ENCODE data around the gene SEMA3E.

SEMA3E gene

GRCh38 chr7:83359108-83359507 is 289.8 kb downstream of the SEMA3E start:
- H4K91ac ChIP-seq (ENCODE audit: low read length): no peak overlapping the region
- H2BK12ac ChIP-seq (ENCODE audit: low read length in 2 of 2): no peak overlapping the region
- no peak overlapping the region for H2BK5ac ChIP-seq (ENCODE audit: low read depth, low read length, poor library complexity, severe bottlenecking)
- WGBS: 93% methylated on average over 1 of the region's 1 CpG
- no peak overlapping the region for H3K4me3 ChIP-seq (ENCODE audit: insufficient read depth in 1 of 2, low read depth in 1 of 2, low read length in 2 of 2)
- no peak overlapping the region for H2AK5ac ChIP-seq (ENCODE audit: low read length, severe bottlenecking)
- no peaks in the 10 kb centered on the region for H3K27me3 ChIP-seq (ENCODE audit: control insufficient read depth in 1 of 2, insufficient read depth in 1 of 2, low read length in 2 of 2)
- no peak overlapping the region for H2BK15ac ChIP-seq (ENCODE audit: low read depth, poor library complexity, severe bottlenecking)
- H4K8ac ChIP-seq (ENCODE audit: low read length): no peak overlapping the region
- no peak overlapping the region for H3K4ac ChIP-seq (ENCODE audit: low read depth in 1 of 2, low read length in 2 of 2)
- DNase-seq: no peak
- H3K36me3 ChIP-seq (ENCODE audit: control insufficient read depth in 1 of 2, insufficient read depth in 2 of 2, low read depth in 1 of 2, low read length in 2 of 2): no peaks in the 10 kb centered on the region
- no peaks in the 10 kb centered on the region for H3K79me1 ChIP-seq (replicated peaks; ENCODE audit: low read length, poor library complexity, severe bottlenecking)
- H3K27ac ChIP-seq (ENCODE audit: low read length, poor library complexity, severe bottlenecking): no peak overlapping the region
- no peaks in the 10 kb centered on the region for H3K9me3 ChIP-seq (ENCODE audit: control insufficient read depth, low read length)
- H3K18ac ChIP-seq (ENCODE audit: low read depth in 1 of 2, low read length in 2 of 2): no peak overlapping the region
- no peak overlapping the region for H2AFZ ChIP-seq (ENCODE audit: low read depth, low read length)
- H3K4me1 ChIP-seq (ENCODE audit: control insufficient read depth, insufficient read depth, low read depth, low read length): no peaks in the 10 kb centered on the region
- no peak overlapping the region for H3K23ac ChIP-seq (ENCODE audit: low read length in 2 of 2)
- no peak overlapping the region for H2BK120ac ChIP-seq (ENCODE audit: low read depth, low read length)
- H3K4me2 ChIP-seq (ENCODE audit: low read length, poor library complexity, severe bottlenecking): no peak overlapping the region
- no peak overlapping the region for H3K9ac ChIP-seq (ENCODE audit: low read length)
- no peak overlapping the region for H3K14ac ChIP-seq (ENCODE audit: low read length in 2 of 2)

- Histone ChIP-seq H3K4ac (ENCODE audit: low read depth in 1 of 2, low read length in 2 of 2) (no peak overlapping the region), H2AK5ac (ENCODE audit: low read length, severe bottlenecking) (no peak overlapping the region), H3K27ac (ENCODE audit: low read length, poor library complexity, severe bottlenecking) (no peak overlapping the region), H3K4me1 (ENCODE audit: control insufficient read depth, insufficient read depth, low read depth, low read length) (no peaks in the 10 kb centered on the region), H3K14ac (ENCODE audit: low read length in 2 of 2) (no peak overlapping the region), H4K91ac (ENCODE audit: low read length) (no peak overlapping the region), H3K36me3 (ENCODE audit: control insufficient read depth in 1 of 2, insufficient read depth in 2 of 2, low read depth in 1 of 2, low read length in 2 of 2) (no peaks in the 10 kb centered on the region), H3K79me1 (replicated peaks; ENCODE audit: low read length, poor library complexity, severe bottlenecking) (no peaks in the 10 kb centered on the region), H3K23ac (ENCODE audit: low read length in 2 of 2) (no peak overlapping the region), H3K27me3 (ENCODE audit: control insufficient read depth in 1 of 2, insufficient read depth in 1 of 2, low read length in 2 of 2) (no peaks in the 10 kb centered on the region), H2BK15ac (ENCODE audit: low read depth, poor library complexity, severe bottlenecking) (no peak overlapping the region), H2BK12ac (ENCODE audit: low read length in 2 of 2) (no peak overlapping the region), H2BK120ac (ENCODE audit: low read depth, low read length) (no peak overlapping the region), H2AFZ (ENCODE audit: low read depth, low read length) (no peak overlapping the region), H2BK5ac (ENCODE audit: low read depth, low read length, poor library complexity, severe bottlenecking) (no peak overlapping the region), H3K18ac (ENCODE audit: low read depth in 1 of 2, low read length in 2 of 2) (no peak overlapping the region), H3K4me2 (ENCODE audit: low read length, poor library complexity, severe bottlenecking) (no peak overlapping the region), H4K8ac (ENCODE audit: low read length) (no peak overlapping the region), H3K9ac (ENCODE audit: low read length) (no peak overlapping the region), H3K9me3 (ENCODE audit: control insufficient read depth, low read length) (peaks cover 10% of the 10 kb centered on the region), H3K4me3 (ENCODE audit: insufficient read depth in 1 of 2, low read depth in 1 of 2, low read length in 2 of 2) (peak overlapping the region in 1 of 2 experiments; percentile 0)
- DNase-seq: no peak
- WGBS: 72% methylated on average over 2 of the region's 3 CpGs
Measured at GRCh38 chr7:83355143-83355542, 293.8 kb downstream of the SEMA3E start.

- Histone ChIP-seq H4K91ac (ENCODE audit: low read length) (no peak overlapping the region), H3K9ac (ENCODE audit: low read length) (no peak overlapping the region), H3K23ac (ENCODE audit: low read length in 2 of 2) (no peak overlapping the region), H2BK5ac (ENCODE audit: low read depth, low read length, poor library complexity, severe bottlenecking) (no peak overlapping the region), H3K14ac (ENCODE audit: low read length in 2 of 2) (no peak overlapping the region), H3K27me3 (ENCODE audit: control insufficient read depth in 1 of 2, insufficient read depth in 1 of 2, low read length in 2 of 2) (no peaks in the 10 kb centered on the region), H3K18ac (ENCODE audit: low read depth in 1 of 2, low read length in 2 of 2) (no peak overlapping the region), H2BK12ac (ENCODE audit: low read length in 2 of 2) (no peak overlapping the region), H3K36me3 (ENCODE audit: control insufficient read depth in 1 of 2, insufficient read depth in 2 of 2, low read depth in 1 of 2, low read length in 2 of 2) (no peaks in the 10 kb centered on the region), H2BK15ac (ENCODE audit: low read depth, poor library complexity, severe bottlenecking) (no peak overlapping the region), H2BK120ac (ENCODE audit: low read depth, low read length) (no peak overlapping the region), H2AFZ (ENCODE audit: low read depth, low read length) (no peak overlapping the region), H2AK5ac (ENCODE audit: low read length, severe bottlenecking) (no peak overlapping the region), H3K27ac (ENCODE audit: low read length, poor library complexity, severe bottlenecking) (no peak overlapping the region), H3K4ac (ENCODE audit: low read depth in 1 of 2, low read length in 2 of 2) (no peak overlapping the region), H3K9me3 (ENCODE audit: control insufficient read depth, low read length) (peaks cover 18% of the 10 kb centered on the region), H3K4me3 (ENCODE audit: insufficient read depth in 1 of 2, low read depth in 1 of 2, low read length in 2 of 2) (no peak overlapping the region), H3K4me2 (ENCODE audit: low read length, poor library complexity, severe bottlenecking) (no peak overlapping the region), H3K79me1 (replicated peaks; ENCODE audit: low read length, poor library complexity, severe bottlenecking) (no peaks in the 10 kb centered on the region), H3K4me1 (ENCODE audit: control insufficient read depth, insufficient read depth, low read depth, low read length) (no peaks in the 10 kb centered on the region), H4K8ac (ENCODE audit: low read length) (no peak overlapping the region)
- DNase-seq: peak; percentile 85
- 28% methylated on average over 5 of the region's 5 CpGs for WGBS
Measured at GRCh38 chr7:83347945-83348444, 300.9 kb downstream of the SEMA3E start.

- H4K91ac ChIP-seq (ENCODE audit: low read length): no peak overlapping the region
- no peak overlapping the region for H2BK5ac ChIP-seq (ENCODE audit: low read depth, low read length, poor library complexity, severe bottlenecking)
- no peak overlapping the region for H2AFZ ChIP-seq (ENCODE audit: low read depth, low read length)
- no peaks in the 10 kb centered on the region for H3K27me3 ChIP-seq (ENCODE audit: control insufficient read depth in 1 of 2, insufficient read depth in 1 of 2, low read length in 2 of 2)
- H3K9ac ChIP-seq (ENCODE audit: low read length): no peak overlapping the region
- H3K9me3 ChIP-seq (ENCODE audit: control insufficient read depth, low read length): peaks cover 6% of the 10 kb centered on the region
- DNase-seq: no peak
- no peak overlapping the region for H3K4ac ChIP-seq (ENCODE audit: low read depth in 1 of 2, low read length in 2 of 2)
- H3K18ac ChIP-seq (ENCODE audit: low read depth in 1 of 2, low read length in 2 of 2): no peak overlapping the region
- H3K4me3 ChIP-seq (ENCODE audit: insufficient read depth in 1 of 2, low read depth in 1 of 2, low read length in 2 of 2): no peak overlapping the region
- H3K4me1 ChIP-seq (ENCODE audit: control insufficient read depth, insufficient read depth, low read depth, low read length): no peaks in the 10 kb centered on the region
- H3K14ac ChIP-seq (ENCODE audit: low read length in 2 of 2): no peak overlapping the region
- 100% methylated on average over 1 of the region's 2 CpGs for WGBS
- H3K23ac ChIP-seq (ENCODE audit: low read length in 2 of 2): no peak overlapping the region
- no peak overlapping the region for H2AK5ac ChIP-seq (ENCODE audit: low read length, severe bottlenecking)
- H3K36me3 ChIP-seq (ENCODE audit: control insufficient read depth in 1 of 2, insufficient read depth in 2 of 2, low read depth in 1 of 2, low read length in 2 of 2): no peaks in the 10 kb centered on the region
- no peak overlapping the region for H3K27ac ChIP-seq (ENCODE audit: low read length, poor library complexity, severe bottlenecking)
- H2BK120ac ChIP-seq (ENCODE audit: low read depth, low read length): no peak overlapping the region
- H4K8ac ChIP-seq (ENCODE audit: low read length): no peak overlapping the region
- H2BK15ac ChIP-seq (ENCODE audit: low read depth, poor library complexity, severe bottlenecking): no peak overlapping the region
- H3K79me1 ChIP-seq (replicated peaks; ENCODE audit: low read length, poor library complexity, severe bottlenecking): no peaks in the 10 kb centered on the region
- H3K4me2 ChIP-seq (ENCODE audit: low read length, poor library complexity, severe bottlenecking): no peak overlapping the region
- no peak overlapping the region for H2BK12ac ChIP-seq (ENCODE audit: low read length in 2 of 2)
Measured at GRCh38 chr7:83339907-83340306, 309.0 kb downstream of the SEMA3E start.

Data from mesenchymal stem cell (in vitro differentiated cells and primary cell).